ENCODE measurements around the gene PAFAH1B2. TPM values are rescaled to one million over a fixed set of nuclear protein-coding genes. Genes with fewer than 3 reads are reported as not detected.

The PAFAH1B2 gene, protein sequence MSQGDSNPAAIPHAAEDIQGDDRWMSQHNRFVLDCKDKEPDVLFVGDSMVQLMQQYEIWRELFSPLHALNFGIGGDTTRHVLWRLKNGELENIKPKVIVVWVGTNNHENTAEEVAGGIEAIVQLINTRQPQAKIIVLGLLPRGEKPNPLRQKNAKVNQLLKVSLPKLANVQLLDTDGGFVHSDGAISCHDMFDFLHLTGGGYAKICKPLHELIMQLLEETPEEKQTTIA
- 10 to 100 TPM; 31.1 to 43.4 TPM for total RNA-seq
- 67.5 to 146 reads per million in 2 donors for total RNA-seq

DNA sequence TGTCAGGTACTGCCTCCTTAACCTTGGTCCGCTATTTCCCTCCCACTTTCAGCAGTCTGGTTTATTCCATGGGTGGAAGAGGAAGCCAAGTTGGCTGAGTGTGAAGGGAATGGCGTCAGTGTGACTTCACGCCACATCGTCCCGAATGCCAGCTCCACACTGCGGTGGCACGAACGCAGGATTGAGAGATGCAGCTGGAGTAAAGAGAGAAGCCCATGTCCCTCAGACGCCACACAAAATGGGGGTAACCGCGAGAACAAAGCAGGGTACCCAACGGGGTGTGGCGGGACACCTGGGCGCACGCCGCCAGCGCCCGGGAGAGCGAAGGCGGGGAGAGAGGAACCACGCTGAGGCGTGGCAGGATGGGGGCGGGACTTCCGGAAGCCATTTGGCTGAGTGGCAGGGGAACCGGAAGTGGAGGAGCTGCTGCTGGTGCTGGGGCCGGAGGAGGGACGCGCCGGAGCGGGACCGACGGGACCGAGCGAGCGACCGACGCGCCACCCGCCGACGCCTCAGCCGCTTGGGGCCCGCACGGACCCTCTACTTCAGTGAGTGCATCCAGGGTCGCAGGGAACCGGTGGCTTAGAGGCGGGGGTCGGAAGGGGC is at the start of gene PAFAH1B2:
TSS of gene PAFAH1B2 (plus strand) at position 417 of the 606 bp plus-strand sequence. CDS start 8,161 bp downstream, outside the sequence.
- Mint-ChIP-seq H3K4me3 (peak within 1 kb of the TSS; percentile 98), H3K27me3 (peaks cover 18% of the 10 kb centered on the region), H3K36me3 (ENCODE audit: low read depth) (peaks cover 9% of the 10 kb centered on the region), H3K4me1 (peaks cover 37% of the 10 kb centered on the region), H3K27ac (peak within 1 kb of the TSS; percentile 94)
- peak; percentile 90 to 91 (median 91) for DNase-seq
- ATAC-seq = peak; percentile 90
- no peaks in the 10 kb centered on the region for H3K9me3 ChIP-seq (ENCODE audit: control insufficient read depth, low read length, poor library complexity, severe bottlenecking)

DNA sequence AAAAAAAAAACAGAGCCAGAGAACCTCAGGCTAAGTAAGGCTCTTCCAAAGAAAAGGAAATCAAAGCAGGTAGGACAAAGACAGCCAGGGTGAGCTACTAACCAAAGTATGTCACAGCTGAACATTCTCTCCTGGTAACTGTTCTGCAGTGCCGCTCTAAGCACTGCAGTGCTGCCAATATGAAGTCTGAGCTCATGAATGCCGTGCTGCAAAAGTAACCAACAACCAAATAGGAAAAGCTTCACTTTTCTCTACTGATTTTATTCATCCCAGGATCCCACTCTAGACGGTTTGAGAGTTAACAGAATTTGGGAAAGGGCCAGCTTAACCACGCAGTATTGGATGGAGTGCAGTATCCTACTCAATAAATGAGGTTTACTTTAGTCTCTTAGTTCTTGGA is 49.3 kb upstream of the PAFAH1B2 start:
- DNase-seq (no peak), ATAC-seq (no peak)
- peak overlapping the region; percentile 98 for H3K27ac Mint-ChIP-seq
- no peaks in the 10 kb centered on the region for H3K27me3 Mint-ChIP-seq
- peaks cover 5% of the 10 kb centered on the region for H3K36me3 Mint-ChIP-seq (ENCODE audit: low read depth)
- H3K4me1 Mint-ChIP-seq = peaks cover 64% of the 10 kb centered on the region
- peak overlapping the region; percentile 100 for H3K4me3 Mint-ChIP-seq
- H3K9me3 ChIP-seq (ENCODE audit: control insufficient read depth, low read length, poor library complexity, severe bottlenecking) = no peaks in the 10 kb centered on the region

DNA sequence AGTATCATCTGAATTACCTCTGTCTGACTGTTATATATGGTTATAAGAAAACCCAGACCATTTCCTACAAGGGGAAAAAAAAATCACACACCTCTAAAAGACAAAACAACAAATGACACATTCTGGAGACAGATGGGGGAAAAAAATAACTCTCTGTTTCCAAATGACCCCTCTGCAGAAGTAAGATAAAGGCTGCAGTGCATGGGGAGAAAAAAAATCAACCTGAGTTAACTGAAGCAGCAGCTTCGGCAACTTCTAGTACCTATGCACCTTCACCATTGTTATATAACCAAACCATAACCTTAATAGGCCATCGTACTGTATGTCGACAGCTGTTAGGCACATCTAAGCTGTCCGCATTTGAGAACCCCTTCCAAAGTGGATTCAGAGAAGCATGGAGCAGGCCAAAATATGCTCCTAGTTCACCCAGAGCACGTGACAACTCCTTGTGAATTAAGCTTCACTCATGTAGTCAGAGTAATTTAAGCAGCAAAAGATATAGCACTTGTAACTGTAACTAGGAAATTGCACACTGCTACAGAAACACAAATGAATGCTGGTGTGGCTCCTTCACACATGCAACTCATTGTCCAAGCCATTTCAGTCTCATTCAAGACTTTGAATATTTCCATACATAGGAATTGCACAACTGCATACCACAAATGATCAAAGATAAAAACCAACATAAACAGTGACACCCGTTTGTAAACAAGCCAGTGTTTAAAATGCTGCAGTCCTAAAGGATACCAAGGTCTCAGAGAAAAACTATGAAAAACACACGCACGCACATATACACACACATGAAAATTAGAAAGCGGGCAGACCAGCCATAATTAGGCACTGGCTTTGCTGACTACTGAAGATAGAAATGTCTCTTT is 48.6 kb upstream of the PAFAH1B2 start:
- DNase-seq = no peak
- Mint-ChIP-seq H3K4me3 (peak overlapping the region; percentile 100), H3K27me3 (no peaks in the 10 kb centered on the region), H3K36me3 (ENCODE audit: low read depth) (peaks cover 5% of the 10 kb centered on the region), H3K4me1 (peaks cover 60% of the 10 kb centered on the region), H3K27ac (peak overlapping the region; percentile 98)
- H3K9me3 ChIP-seq (ENCODE audit: control insufficient read depth, low read length, poor library complexity, severe bottlenecking) = no peaks in the 10 kb centered on the region
- no peak for ATAC-seq

DNA sequence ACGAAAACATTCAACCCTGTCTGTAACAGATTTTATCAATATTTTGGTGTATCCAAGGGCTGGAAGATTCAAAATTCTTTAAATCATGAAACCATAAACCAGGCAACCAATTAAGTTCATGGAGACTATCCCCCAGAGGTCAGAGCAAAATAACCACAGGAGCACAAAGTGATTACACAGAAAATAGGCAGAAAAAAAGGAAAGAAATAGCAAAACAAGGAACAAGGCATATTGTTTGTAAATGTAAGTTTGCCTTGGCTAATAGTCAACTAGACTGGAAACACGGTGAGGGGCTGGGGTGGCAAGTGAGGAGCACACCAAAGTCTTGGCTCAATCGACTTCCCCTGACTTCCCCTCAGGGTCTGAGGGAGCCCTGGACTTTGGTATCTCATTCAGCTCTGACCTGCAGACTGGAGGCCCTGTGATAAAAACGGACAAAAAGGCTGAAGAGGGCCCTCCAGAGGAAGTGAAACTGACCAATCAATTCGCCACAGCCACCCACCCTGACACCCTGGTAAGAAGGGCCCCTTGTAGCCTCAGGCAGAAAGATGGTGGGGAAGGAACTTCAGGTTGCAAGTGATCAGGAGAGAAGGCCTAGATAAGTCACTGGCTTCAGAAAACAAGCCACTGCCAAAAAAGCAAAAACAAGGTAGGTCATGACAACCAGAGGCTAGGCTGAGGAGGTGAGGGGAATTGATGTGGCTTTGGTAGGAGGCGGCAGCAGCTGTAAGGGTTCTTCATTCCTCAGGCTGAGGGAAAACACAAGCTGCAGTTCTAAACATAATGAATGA is 47.7 kb upstream of the PAFAH1B2 start:
- H3K4me3 Mint-ChIP-seq = peak overlapping the region; percentile 100
- peaks cover 5% of the 10 kb centered on the region for H3K36me3 Mint-ChIP-seq (ENCODE audit: low read depth)
- peak in 2 of 3 donors; percentile 20 to 27 for DNase-seq
- H3K9me3 ChIP-seq (ENCODE audit: control insufficient read depth, low read length, poor library complexity, severe bottlenecking) = no peaks in the 10 kb centered on the region
- ATAC-seq = peak; percentile 52
- peaks cover 58% of the 10 kb centered on the region for H3K4me1 Mint-ChIP-seq
- H3K27ac Mint-ChIP-seq = peak overlapping the region; percentile 98
- no peaks in the 10 kb centered on the region for H3K27me3 Mint-ChIP-seq

DNA sequence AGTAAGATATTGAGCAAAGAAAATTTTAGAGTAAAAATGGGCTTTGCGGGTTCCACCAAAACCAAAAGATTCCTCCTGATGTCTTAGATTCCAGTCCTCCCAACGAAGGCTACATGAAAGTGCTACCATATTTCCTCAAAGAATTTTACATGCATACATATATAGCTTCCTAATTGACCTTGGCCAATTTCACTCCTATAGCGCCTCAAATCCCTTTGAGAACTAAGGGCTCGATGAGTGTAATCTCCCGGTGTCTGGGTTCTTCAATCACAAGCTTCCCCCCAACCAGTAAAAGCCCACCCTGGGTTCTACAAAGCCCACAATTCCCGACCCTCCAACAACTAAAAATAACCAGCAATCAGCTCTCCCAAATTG is 47.1 kb upstream of the PAFAH1B2 start:
- H3K4me3 Mint-ChIP-seq = peak overlapping the region; percentile 100
- DNase-seq (no peak), ATAC-seq (no peak)
- peak overlapping the region; percentile 98 for H3K27ac Mint-ChIP-seq
- no peaks in the 10 kb centered on the region for H3K9me3 ChIP-seq (ENCODE audit: control insufficient read depth, low read length, poor library complexity, severe bottlenecking)
- H3K27me3 Mint-ChIP-seq = no peaks in the 10 kb centered on the region
- peaks cover 56% of the 10 kb centered on the region for H3K4me1 Mint-ChIP-seq
- peaks cover 5% of the 10 kb centered on the region for H3K36me3 Mint-ChIP-seq (ENCODE audit: low read depth)

DNA sequence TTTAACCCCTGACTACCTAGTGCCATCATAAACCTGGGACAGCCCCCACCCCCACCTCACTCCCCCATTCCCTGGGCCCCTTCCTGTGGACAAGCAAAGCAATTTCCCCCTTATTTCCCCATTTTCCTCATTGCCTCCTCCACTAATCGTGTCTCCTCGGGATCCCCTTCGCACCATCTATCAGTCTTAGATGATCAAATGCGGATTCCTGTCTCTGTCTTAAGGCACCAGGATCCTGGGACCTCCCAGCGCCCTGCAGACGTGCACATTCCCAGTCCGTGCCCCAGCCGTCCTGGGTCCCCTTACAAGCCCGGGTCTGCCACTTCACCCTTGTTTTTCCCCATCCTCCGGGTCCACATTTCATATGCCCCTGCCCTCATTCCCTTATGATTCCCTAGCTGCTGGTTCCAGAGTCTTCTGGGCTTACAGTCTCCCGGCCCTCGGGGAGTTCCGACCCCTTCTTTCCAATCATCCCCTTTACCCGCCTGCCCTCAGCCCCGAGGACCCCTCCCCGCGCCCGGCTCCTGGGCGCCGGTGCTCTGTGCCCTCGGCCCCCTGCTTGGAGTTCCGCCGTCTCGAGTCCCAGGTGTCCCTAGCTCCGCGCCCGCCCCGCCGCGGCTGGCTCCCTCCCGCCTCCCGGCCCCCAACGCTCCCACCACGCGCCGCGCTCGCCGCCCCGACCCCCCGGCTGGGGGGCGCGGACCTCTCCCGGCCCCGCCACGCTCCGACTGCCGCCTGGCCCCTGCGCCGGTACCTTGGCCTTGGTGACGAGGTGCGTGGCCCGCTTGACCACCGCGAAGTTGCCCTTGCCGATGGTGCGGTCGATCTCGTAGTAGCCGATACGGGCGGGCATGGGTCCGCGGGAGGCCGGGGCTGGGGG is 46.5 kb upstream of the PAFAH1B2 start:
- peaks cover 5% of the 10 kb centered on the region for H3K36me3 Mint-ChIP-seq (ENCODE audit: low read depth)
- ATAC-seq = no peak
- DNase-seq = peak in 2 of 3 donors; percentile 10 to 30
- H3K9me3 ChIP-seq (ENCODE audit: control insufficient read depth, low read length, poor library complexity, severe bottlenecking) = no peaks in the 10 kb centered on the region
- peak overlapping the region; percentile 98 for H3K27ac Mint-ChIP-seq
- peak overlapping the region; percentile 100 for H3K4me3 Mint-ChIP-seq
- H3K27me3 Mint-ChIP-seq = no peaks in the 10 kb centered on the region
- H3K4me1 Mint-ChIP-seq = peaks cover 51% of the 10 kb centered on the region

DNA sequence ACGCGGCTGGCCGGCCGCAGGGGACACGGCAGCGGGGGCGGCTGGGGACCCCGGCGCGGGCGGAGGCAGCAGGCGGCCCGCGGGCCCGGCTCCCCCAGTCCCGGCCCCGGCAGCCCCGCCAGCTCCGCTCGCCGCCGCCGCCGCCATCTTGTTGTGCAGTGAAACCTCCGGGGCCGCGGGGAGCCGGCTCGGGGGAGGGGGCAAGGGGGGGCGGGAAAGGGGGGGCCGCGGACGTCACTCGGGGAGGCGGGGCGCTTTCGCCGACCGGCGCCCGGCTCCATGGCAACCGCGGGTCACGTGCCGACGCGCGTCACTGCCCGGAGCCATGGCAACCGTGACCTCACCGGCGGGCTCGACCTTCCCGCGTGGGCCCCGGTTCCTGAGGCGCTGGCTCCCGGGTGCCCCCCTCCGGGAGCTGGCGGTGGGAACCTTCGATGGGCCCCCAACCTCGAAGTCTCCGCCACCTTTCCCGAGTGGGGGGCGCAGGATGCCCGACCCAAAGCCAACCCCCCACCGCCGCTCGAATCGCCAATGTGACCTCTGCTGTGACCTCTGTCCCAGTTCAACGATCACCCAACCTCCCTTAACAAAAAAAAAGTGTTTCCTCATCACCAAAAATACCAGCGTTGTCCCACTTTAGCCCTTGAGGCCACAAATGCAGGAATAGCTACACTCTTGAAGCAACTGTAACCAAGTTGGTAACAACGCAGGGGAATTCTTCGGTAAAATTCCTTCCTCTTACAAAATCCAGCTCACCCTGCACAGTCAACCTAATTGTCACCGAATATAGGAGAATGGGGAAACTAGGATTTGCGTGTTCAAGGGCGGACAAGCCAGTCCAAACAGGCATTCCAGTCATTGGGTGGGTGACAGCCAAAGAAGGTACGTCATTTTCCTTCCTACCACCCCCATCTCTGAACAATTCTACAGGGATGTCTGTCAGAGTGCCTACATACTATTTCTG is 45.5 kb upstream of the PAFAH1B2 start, which contains the start of gene SIK3:
TSS of gene SIK3 (minus strand) at position 160 of the 964 bp plus-strand sequence. CDS start at position 147, 13 bp downstream.
- H3K4me1 Mint-ChIP-seq = peaks cover 43% of the 10 kb centered on the region
- peak; percentile 92 to 97 (median 93) for DNase-seq
- no peaks in the 10 kb centered on the region for H3K27me3 Mint-ChIP-seq
- no peaks in the 10 kb centered on the region for H3K9me3 ChIP-seq (ENCODE audit: control insufficient read depth, low read length, poor library complexity, severe bottlenecking)
- H3K27ac Mint-ChIP-seq = peak within 1 kb of the TSS; percentile 98
- peaks cover 5% of the 10 kb centered on the region for H3K36me3 Mint-ChIP-seq (ENCODE audit: low read depth)
- peak within 1 kb of the TSS; percentile 100 for H3K4me3 Mint-ChIP-seq
- peak; percentile 83 for ATAC-seq

DNA sequence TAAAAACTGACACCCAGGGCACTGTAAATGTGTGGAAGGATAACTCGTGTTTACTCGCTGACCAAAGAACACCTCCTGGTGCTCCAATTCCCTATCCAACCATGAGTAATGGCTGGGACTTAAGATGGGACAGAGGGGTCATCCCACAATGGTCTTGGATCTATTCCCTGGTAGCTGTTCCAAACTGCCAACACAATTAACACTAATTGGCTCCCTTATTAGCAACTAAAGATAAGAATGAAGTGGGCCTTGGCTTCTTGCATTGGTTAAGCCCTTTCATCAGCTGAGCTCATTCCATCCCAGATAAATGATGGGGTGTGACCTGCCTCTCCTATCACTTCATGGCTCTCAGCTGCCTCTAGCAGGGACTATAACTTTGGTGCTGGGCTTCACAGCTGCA is 44.4 kb upstream of the PAFAH1B2 start:
- Mint-ChIP-seq H3K36me3 (ENCODE audit: low read depth) (peaks cover 5% of the 10 kb centered on the region), H3K4me1 (peaks cover 38% of the 10 kb centered on the region), H3K4me3 (no peak overlapping the region), H3K27me3 (no peaks in the 10 kb centered on the region), H3K27ac (peak overlapping the region; percentile 97)
- DNase-seq (no peak), ATAC-seq (no peak)
- H3K9me3 ChIP-seq (ENCODE audit: control insufficient read depth, low read length, poor library complexity, severe bottlenecking) = no peaks in the 10 kb centered on the region

DNA sequence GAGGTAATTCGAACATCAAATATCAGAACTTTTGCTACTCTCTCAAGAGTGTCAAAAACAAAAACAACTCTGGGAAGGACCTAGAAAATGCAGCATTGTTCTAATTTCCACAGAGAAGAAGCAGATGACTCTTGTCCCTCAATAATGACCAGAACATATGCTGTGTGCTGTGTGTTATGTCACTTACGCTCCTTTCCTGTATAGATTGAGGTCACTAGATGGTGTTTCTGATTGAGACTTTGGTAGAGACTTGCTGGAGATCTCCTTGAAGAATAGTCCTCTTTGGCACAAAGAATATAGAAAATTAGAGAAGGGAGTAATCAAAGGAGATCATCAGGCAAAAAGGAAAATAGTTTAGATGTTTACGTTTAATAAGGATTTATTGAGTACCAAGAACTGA is 43.5 kb upstream of the PAFAH1B2 start:
- Mint-ChIP-seq H3K36me3 (ENCODE audit: low read depth) (peaks cover 5% of the 10 kb centered on the region), H3K4me1 (peaks cover 31% of the 10 kb centered on the region), H3K4me3 (no peak overlapping the region), H3K27ac (peak overlapping the region; percentile 97), H3K27me3 (no peaks in the 10 kb centered on the region)
- DNase-seq (no peak), ATAC-seq (no peak)
- H3K9me3 ChIP-seq (ENCODE audit: control insufficient read depth, low read length, poor library complexity, severe bottlenecking) = no peaks in the 10 kb centered on the region

DNA sequence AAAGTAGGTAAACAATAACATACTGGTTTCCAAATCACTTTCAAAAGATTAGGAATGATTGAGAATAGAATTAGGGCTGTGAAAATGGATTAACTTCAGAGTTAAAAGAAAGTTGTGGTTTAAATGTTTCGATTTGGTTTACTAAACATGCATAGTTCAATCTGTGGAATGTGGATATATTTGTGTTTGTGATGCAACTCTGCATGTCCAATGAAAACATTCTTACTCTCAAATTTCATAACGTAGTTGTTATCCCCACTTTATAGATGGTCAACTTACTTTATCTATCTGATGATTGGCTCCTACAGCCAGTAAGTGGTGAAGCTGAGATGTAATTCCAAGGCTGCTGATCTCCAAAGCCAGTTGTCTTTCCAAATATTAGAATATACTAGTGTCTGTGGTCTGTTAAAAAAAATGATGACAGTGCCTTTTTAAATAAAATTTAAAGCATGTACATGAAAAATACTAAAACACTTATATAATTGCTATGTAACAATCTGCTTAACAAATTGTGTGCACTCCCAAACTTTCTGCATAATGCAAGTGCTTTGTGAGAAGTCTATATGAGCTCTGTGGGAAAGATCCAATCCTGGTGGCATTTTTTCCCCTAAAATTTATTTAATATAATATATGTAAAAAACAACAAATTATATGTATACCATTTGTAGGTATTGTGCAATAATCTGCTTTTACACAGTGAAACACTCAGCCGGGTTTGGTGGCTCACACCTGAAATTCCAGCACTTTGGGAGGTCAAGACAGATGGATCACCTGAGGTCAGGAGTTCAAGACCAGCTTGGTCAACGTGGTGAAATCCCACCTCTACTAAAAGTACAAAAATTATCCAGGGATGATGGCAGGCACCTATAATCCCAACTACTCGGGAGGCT is 36.1 kb upstream of the PAFAH1B2 start:
- Mint-ChIP-seq H3K27ac (no peak overlapping the region), H3K27me3 (no peaks in the 10 kb centered on the region), H3K36me3 (ENCODE audit: low read depth) (no peaks in the 10 kb centered on the region), H3K4me3 (no peak overlapping the region), H3K4me1 (no peaks in the 10 kb centered on the region)
- H3K9me3 ChIP-seq (ENCODE audit: control insufficient read depth, low read length, poor library complexity, severe bottlenecking) = no peaks in the 10 kb centered on the region
- DNase-seq = no peak
- ATAC-seq = no peak
